Endothelial cell of umbilical vein (primary cell): Measurements from ENCODE around the gene FXYD6. TPM values are rescaled to one million over a fixed set of nuclear protein-coding genes. Genes with fewer than 3 reads are reported as not detected.

ENCODE experiments used
- BruUV-seq: library from RNA; stranded (reverse); fragments of 400-500 nt; replicated peaks from 2 replicates; lab custom pipeline; 2021; lab: Mats Ljungman, UMichigan
- CTCF ChIA-PET: fragments of 300-600, 350-600 bp; sonication (Branson Sonifier 250); formaldehyde crosslinking; loops from one replicate; lab custom pipeline; 2021; ENCODE audit warnings: antibody characterized with exemption, inconsistent platforms; lab: Charles Lee
- POLR2A ChIA-PET: fragments of 300-600, 350-600 bp; sonication (Branson Sonifier 250); formaldehyde crosslinking; loops from one replicate; lab custom pipeline; 2021; ENCODE audit warnings: antibody characterized with exemption, inconsistent platforms; lab: Charles Lee
- DNase-seq: peaks from one replicate; pipeline ENCODE4 v3.0.0-alpha.2; 2011; ENCODE audit warnings: low read depth, low spot score
- FAIRE-seq: peaks from 2 replicates; lab custom pipeline; 2011; peaks lifted over from hg19 to GRCh38; lab: Jason Lieb, UNC
- H2AFZ ChIP-seq: 2 replicates; pipeline ENCODE4 v1.6.0; 2012; ENCODE audit warnings: low read depth, low read length, control low read depth, inconsistent platforms
- H3K27ac ChIP-seq: 2 replicates; pipeline ENCODE4 v1.5.1; 2011; ENCODE audit warnings: low read depth, mild to moderate bottlenecking, control low read depth, low read length, moderate library complexity; ENCODE audit not compliant: insufficient read depth
- H3K27me3 ChIP-seq, 2 experiments: 2 replicates each; pipeline versions ENCODE4 v1.6.0 to v1.6.1; 2011; ENCODE audit warnings: low read length in 2 of 2, mixed read lengths in 1 of 2; ENCODE audit not compliant: control insufficient read depth in 2 of 2, insufficient read depth in 2 of 2
- H3K36me3 ChIP-seq, 2 experiments: 2 replicates in 1 of 2; 3 replicates in 1 of 2; pipeline ENCODE4 v1.5.1; 2011; ENCODE audit warnings: low read length in 2 of 2, mild to moderate bottlenecking in 1 of 2, moderate library complexity in 1 of 2; ENCODE audit not compliant: control insufficient read depth in 2 of 2, insufficient read depth in 2 of 2; ENCODE audit errors: extremely low read depth in 1 of 2
- H3K4me1 ChIP-seq: 3 replicates; pipeline ENCODE4 v1.5.1; 2011; ENCODE audit warnings: mild to moderate bottlenecking, low read length; ENCODE audit not compliant: control insufficient read depth, insufficient read depth; ENCODE audit errors: extremely low read depth
- H3K4me2 ChIP-seq: 2 replicates; pipeline ENCODE4 v1.6.1; 2011; ENCODE audit warnings: low read length, control low read depth, mixed read lengths; ENCODE audit not compliant: insufficient read depth
- H3K4me3 ChIP-seq, 3 experiments: fragments of 200-600 bp in 1 of 3; sonication (generic), shearing (Covaris generic) in 1 of 3; replicated peaks in 1 of 3; 2 replicates each; pipeline ENCODE4 v1.5.1; 2011 to 2016; ENCODE audit warnings: control low read depth in 3 of 3, low read length in 3 of 3, mild to moderate bottlenecking in 2 of 3, inconsistent platforms in 1 of 3, low read depth in 1 of 3, moderate library complexity in 1 of 3; ENCODE audit not compliant: insufficient read depth in 1 of 3
- H3K79me2 ChIP-seq: 2 replicates; pipeline ENCODE4 v1.6.0; 2012; ENCODE audit warnings: low read length, inconsistent platforms; ENCODE audit not compliant: control insufficient read depth, insufficient read depth
- H3K9ac ChIP-seq: replicated peaks from 2 replicates; pipeline ENCODE3; 2011; ENCODE audit warnings: low read length, control low read depth; ENCODE audit not compliant: insufficient read depth; ENCODE audit errors: extremely low read depth
- H3K9me1 ChIP-seq: replicated peaks from 3 replicates; pipeline ENCODE4 v1.6.0; 2011; ENCODE audit warnings: mild to moderate bottlenecking, low read length; ENCODE audit not compliant: control insufficient read depth, insufficient read depth; ENCODE audit errors: extremely low read depth
- H3K9me3 ChIP-seq: replicated peaks from 2 replicates; pipeline ENCODE4 v1.5.1; 2012; ENCODE audit warnings: low read length, inconsistent platforms; ENCODE audit not compliant: control insufficient read depth, insufficient read depth
- H4K20me1 ChIP-seq: replicated peaks from 2 replicates; pipeline ENCODE3; 2011; ENCODE audit warnings: mild to moderate bottlenecking, low read length; ENCODE audit not compliant: control insufficient read depth, insufficient read depth; ENCODE audit errors: extremely low read depth
- EZH2 ChIP-seq: IDR thresholded peaks from 2 replicates; pipeline ENCODE4 v1.6.1; 2012; ENCODE audit warnings: borderline replicate concordance, low read depth, mild to moderate bottlenecking, moderate library complexity, low read length, inconsistent platforms; ENCODE audit not compliant: severe bottlenecking
- FOS ChIP-seq: IDR thresholded peaks from 2 replicates; pipeline ENCODE4 v1.6.1; 2011; ENCODE audit warnings: mild to moderate bottlenecking, low read length, moderate library complexity, borderline replicate concordance; ENCODE audit not compliant: insufficient read depth
- GATA2 ChIP-seq: IDR thresholded peaks from 2 replicates; pipeline ENCODE4 v1.7.0; 2011; ENCODE audit warnings: low read depth, mild to moderate bottlenecking, moderate library complexity, mixed read lengths, low read length; ENCODE audit not compliant: insufficient read length, insufficient read depth
- JUN ChIP-seq: IDR thresholded peaks from 2 replicates; pipeline ENCODE4 v1.6.1; 2011; ENCODE audit warnings: borderline replicate concordance, low read depth; ENCODE audit not compliant: insufficient read length, insufficient read depth
- MAX ChIP-seq: IDR thresholded peaks from 2 replicates; pipeline ENCODE4 v1.6.1; 2011; ENCODE audit not compliant: insufficient read depth, insufficient read length
- MYC ChIP-seq: IDR thresholded peaks from one replicate; pipeline ENCODE4 v1.6.1; 2011; ENCODE audit warnings: mild to moderate bottlenecking, low read depth, low read length
- POLR2A ChIP-seq: IDR thresholded peaks from 2 replicates; pipeline ENCODE4 v1.6.1; 2012; ENCODE audit warnings: low read depth, mild to moderate bottlenecking, control low read depth, low read length
- POLR2AphosphoS5 ChIP-seq: IDR thresholded peaks from 2 replicates; pipeline ENCODE4 v1.6.1; 2012; ENCODE audit warnings: low read depth, mild to moderate bottlenecking, control low read depth, low read length, moderate library complexity; ENCODE audit not compliant: insufficient read depth
- dilution Hi-C: fragments of 300-500 bp; cut with MboI; formaldehyde crosslinking; loops from one replicate; pipeline ENCODE4 v1.15.0; 2019; ENCODE audit warnings: low sequenced_read_pairs; ENCODE audit not compliant: extremely low pct_ligation_motif_present
- intact Hi-C: fragments of 100-400 bp; cut with micrococcal nuclease; formaldehyde crosslinking; loops from one replicate; pipeline ENCODE4 v1.10.0; 2022
- polyA plus RNA-seq, 4 experiments: library from polyadenylated mRNA; depleted of rRNA in 3 of 4; stranded (reverse) in 3 of 4; unstranded in 1 of 4; fragments of >200 nt; gene quantifications; 2 replicates each; pipeline versions ENCODE4 v1.2.1 to v1.2.3, GENCODE V29; 2011 to 2012; ENCODE audit warnings: missing spikeins in 1 of 4
- total RNA-seq: library from RNA; stranded (reverse); gene quantifications from 2 replicates; pipeline ENCODE4 v1.2.3, GENCODE V29; 2021
- TF ChIP-seq, protein P1 (sequence below), 2 donors: IDR thresholded peaks; 1 replicate in 1 of 2; 2 replicates in 1 of 2; pipeline ENCODE4 v1.5.1; 2011; ENCODE audit warnings: low read length in 2 of 2, mild to moderate bottlenecking in 2 of 2, moderate library complexity in 2 of 2, control low read depth in 1 of 2, inconsistent platforms in 1 of 2, low read depth in 1 of 2; ENCODE audit not compliant: insufficient read depth in 1 of 2; ENCODE audit errors: extremely low read depth in 1 of 2

FXYD6 gene
- total and polyA plus RNA-seq, 2 donors (not counting 3 experiments of a cell fraction or from before 2014, with no cell fraction given): 1.4 to 8.7 TPM

DNA sequence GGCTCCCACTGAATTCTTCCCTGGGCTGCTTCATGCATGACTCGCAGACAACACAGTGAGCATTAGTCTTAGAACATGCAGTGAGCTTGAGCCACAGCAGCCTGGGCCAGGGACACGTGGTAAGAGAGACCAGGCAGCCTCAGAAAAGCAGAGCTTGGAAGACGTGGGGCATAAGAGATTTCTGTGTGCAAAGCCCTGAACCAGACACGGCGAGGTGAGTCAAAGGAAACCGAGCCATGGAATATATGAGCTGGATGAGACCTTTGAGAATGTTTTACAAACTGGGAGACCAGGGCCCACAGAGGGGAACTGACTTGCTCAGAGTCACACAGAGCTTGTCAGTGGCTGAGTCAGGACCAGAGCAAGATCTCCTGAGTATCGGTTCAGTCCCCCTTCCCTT is 8.5 kb upstream of the FXYD6 start:
- intact Hi-C loops (no loop called here), dilution Hi-C loops (no loop called here)
- ChIA-PET CTCF (interaction anchor here (1.3 to 1.9 kb wide), 3 partner anchors 20 to 169 kb away, joined by 5 to 6 read pairs (median 6); no protein-coding TSS in a partner anchor), POLR2A (no interaction called here)
- H3K36me3 ChIP-seq: no peaks in the 10 kb centered on the region
- no peak for TF ChIP-seq MYC
- no peaks in the 10 kb centered on the region for H3K4me1 ChIP-seq
- H3K9ac ChIP-seq: no peak overlapping the region
- H3K9me3 ChIP-seq: no peaks in the 10 kb centered on the region
- no peaks in the 10 kb centered on the region for H3K9me1 ChIP-seq
- H3K27ac ChIP-seq: no peak overlapping the region
- no TSS peak for BruUV-seq
- no peak overlapping the region for H2AFZ ChIP-seq
- no peaks in the 10 kb centered on the region for H4K20me1 ChIP-seq
- no peaks in the 10 kb centered on the region for H3K79me2 ChIP-seq
- no peak for FAIRE-seq
- H3K4me2 ChIP-seq: no peak overlapping the region
- H3K4me3 ChIP-seq: no peak overlapping the region
- no peak for DNase-seq
- peaks cover 20 to 24% of the 10 kb centered on the region in 2 experiments for H3K27me3 ChIP-seq

DNA sequence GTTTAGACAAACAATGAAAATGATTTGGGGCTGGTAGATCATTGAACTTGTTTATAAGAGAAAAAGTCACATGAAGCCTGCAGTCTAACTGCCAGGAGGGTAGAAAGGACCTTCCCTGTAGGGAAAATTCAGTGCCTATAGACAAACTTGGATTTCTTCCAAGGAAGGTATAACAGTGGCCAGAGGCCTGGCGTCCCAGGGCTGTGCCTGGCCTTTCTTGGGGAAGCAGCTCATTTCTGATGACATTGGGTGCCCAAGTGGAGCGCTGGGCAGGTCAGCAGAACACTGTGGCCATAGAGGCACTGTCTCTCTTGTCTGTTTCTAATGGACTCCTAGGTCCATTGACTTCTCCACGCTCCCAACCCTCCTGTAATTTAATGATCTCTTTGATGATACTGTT is 6.6 kb upstream of the FXYD6 start:
- no peak overlapping the region for H3K4me2 ChIP-seq
- DNase-seq (no peak), FAIRE-seq (no peak)
- TF ChIP-seq MAX: no peak
- no peak for TF ChIP-seq POLR2A
- TF ChIP-seq FOS: no peak
- TF ChIP-seq GATA2: no peak
- no peak for TF ChIP-seq MYC
- no peak for TF ChIP-seq JUN
- TF ChIP-seq EZH2: no peak
- TF ChIP-seq POLR2AphosphoS5: no peak
- TF ChIP-seq, protein P1, sequence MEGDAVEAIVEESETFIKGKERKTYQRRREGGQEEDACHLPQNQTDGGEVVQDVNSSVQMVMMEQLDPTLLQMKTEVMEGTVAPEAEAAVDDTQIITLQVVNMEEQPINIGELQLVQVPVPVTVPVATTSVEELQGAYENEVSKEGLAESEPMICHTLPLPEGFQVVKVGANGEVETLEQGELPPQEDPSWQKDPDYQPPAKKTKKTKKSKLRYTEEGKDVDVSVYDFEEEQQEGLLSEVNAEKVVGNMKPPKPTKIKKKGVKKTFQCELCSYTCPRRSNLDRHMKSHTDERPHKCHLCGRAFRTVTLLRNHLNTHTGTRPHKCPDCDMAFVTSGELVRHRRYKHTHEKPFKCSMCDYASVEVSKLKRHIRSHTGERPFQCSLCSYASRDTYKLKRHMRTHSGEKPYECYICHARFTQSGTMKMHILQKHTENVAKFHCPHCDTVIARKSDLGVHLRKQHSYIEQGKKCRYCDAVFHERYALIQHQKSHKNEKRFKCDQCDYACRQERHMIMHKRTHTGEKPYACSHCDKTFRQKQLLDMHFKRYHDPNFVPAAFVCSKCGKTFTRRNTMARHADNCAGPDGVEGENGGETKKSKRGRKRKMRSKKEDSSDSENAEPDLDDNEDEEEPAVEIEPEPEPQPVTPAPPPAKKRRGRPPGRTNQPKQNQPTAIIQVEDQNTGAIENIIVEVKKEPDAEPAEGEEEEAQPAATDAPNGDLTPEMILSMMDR (IDR thresholded peaks at IDR 0.05; ENCODE audit: extremely low read depth in 1 of 2, insufficient read depth in 1 of 2, low read depth in 1 of 2, low read length in 2 of 2): no peak
- H3K9me3 ChIP-seq: no peaks in the 10 kb centered on the region
- no peaks in the 10 kb centered on the region for H3K4me1 ChIP-seq
- intact Hi-C loops (no loop called here), dilution Hi-C loops (no loop called here)
- H2AFZ ChIP-seq: no peak overlapping the region
- H4K20me1 ChIP-seq: no peaks in the 10 kb centered on the region
- no peak overlapping the region for H3K4me3 ChIP-seq
- H3K27me3 ChIP-seq: peaks cover 28 to 37% of the 10 kb centered on the region in 2 experiments
- no peaks in the 10 kb centered on the region for H3K9me1 ChIP-seq
- H3K36me3 ChIP-seq: no peaks in the 10 kb centered on the region
- no peaks in the 10 kb centered on the region for H3K79me2 ChIP-seq
- no peak overlapping the region for H3K27ac ChIP-seq
- POLR2A ChIA-PET: no interaction called here
- BruUV-seq: no TSS peak
- no peak overlapping the region for H3K9ac ChIP-seq
- CTCF ChIA-PET: interaction anchor here (0.7 to 1.1 kb wide), 3 partner anchors 9 to 64 kb away, joined by 3 to 4 read pairs (median 3); no protein-coding TSS in a partner anchor
